ENCODE measurements around the gene ATL3.
"Not testable (repeated sequence)": the region's sequence is repeated elsewhere in the genome, so short reads cannot be mapped to it uniquely, and the experiment has no call there.

The ATL3 gene

DNA sequence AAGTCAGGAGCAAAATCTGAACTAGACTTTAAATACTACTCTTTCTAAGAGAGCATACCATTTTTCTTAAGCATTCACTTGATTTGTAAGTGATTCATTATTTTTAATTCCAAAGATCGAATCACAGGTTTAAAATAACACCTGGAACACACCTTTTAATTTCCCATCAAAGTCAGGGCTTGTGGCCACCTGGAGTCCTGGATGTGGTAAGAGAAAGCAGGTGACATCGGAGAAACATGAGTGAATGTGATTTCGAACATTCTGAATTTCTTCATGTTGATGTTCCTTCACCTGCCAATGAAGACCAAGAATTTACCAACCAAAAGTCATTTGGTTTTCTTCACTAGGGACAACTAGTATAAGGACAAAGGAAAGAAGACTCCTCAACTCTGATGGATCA lies 28.0 kb downstream of the ATL3 start:
- H3K4me1 ChIP-seq: no peaks in the 10 kb centered on the region
- TF ChIP-seq Cebpa-rat (IDR thresholded peaks at IDR 0.05): no peak
- H4K20me1 ChIP-seq: peaks cover 0 to 20% (median 5%) of the 10 kb centered on the region in 11 experiments; a peak in 6 of 22 replicates
- H3K9me3 ChIP-seq (replicated peaks in 1 of 11): no peaks in the 10 kb centered on the region
- no peaks in the 10 kb centered on the region for H3K27me3 ChIP-seq
- no peak overlapping the region for H3K4me2 ChIP-seq
- H3K4me3 ChIP-seq: no peak overlapping the region
- no peak overlapping the region for H3K27ac ChIP-seq
- H3K9ac ChIP-seq: no peak overlapping the region
- H3K36me3 ChIP-seq: peaks cover 90 to 100% (median 93%) of the 10 kb centered on the region in 11 experiments

GRCh38 chr11:63641727-63642126 lies 29.4 kb downstream of the ATL3 start:
- H3K4me1 ChIP-seq: no peaks in the 10 kb centered on the region
- no peak overlapping the region for H3K4me3 ChIP-seq
- H3K9ac ChIP-seq: no peak overlapping the region
- H3K27me3 ChIP-seq: no peaks in the 10 kb centered on the region
- H4K20me1 ChIP-seq: peaks cover 0 to 28% (median 7%) of the 10 kb centered on the region in 11 experiments; a peak in 5 of 22 replicates
- peaks cover 82 to 100% (median 91%) of the 10 kb centered on the region in 11 experiments for H3K36me3 ChIP-seq
- no peak for TF ChIP-seq Cebpa-rat (IDR thresholded peaks at IDR 0.05)
- no peak overlapping the region for H3K4me2 ChIP-seq
- H3K27ac ChIP-seq: no peak overlapping the region
- H3K9me3 ChIP-seq (replicated peaks in 1 of 11): no peaks in the 10 kb centered on the region

GRCh38 chr11:63639199-63639832 lies 31.9 kb downstream of the ATL3 start:
- peaks cover 81 to 100% (median 90%) of the 10 kb centered on the region in 11 experiments for H3K36me3 ChIP-seq
- no peaks in the 10 kb centered on the region for H3K9me3 ChIP-seq (replicated peaks in 1 of 11)
- H4K20me1 ChIP-seq: peaks cover 0 to 42% (median 6%) of the 10 kb centered on the region in 11 experiments; a peak in 8 of 22 replicates
- no peak for TF ChIP-seq Cebpa-rat (IDR thresholded peaks at IDR 0.05)
- H3K9ac ChIP-seq: no peak overlapping the region
- H3K4me1 ChIP-seq: peaks cover 0 to 6% (median 0%) of the 10 kb centered on the region in 10 experiments; a peak in 3 of 20 replicates
- no peak overlapping the region for H3K27ac ChIP-seq
- H3K4me3 ChIP-seq: no peak overlapping the region
- H3K27me3 ChIP-seq: no peaks in the 10 kb centered on the region
- no peak overlapping the region for H3K4me2 ChIP-seq

DNA sequence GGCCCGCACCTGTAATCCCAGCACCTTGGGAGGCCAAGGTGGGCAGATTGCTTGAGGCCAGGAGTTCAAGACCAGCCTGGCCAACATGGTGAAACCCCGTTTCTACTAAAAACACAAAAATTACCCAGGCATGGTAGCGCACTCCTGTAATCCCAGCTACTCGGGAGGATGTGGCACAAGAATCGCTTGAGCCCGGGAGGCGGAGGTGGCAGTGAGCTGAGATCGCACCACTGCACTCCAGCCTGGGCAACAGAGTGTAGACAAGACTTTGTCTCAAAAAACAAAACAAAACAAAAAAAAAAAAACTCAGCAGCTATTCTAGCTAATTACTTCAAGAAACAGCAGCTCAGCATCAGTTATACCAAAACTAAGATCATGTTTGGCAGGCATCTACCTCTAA lies 32.7 kb downstream of the ATL3 start:
- not testable (repeated sequence) for H3K4me3 ChIP-seq; H3K4me2 ChIP-seq; H3K27ac ChIP-seq; H3K9me3 ChIP-seq (replicated peaks in 1 of 11); H3K27me3 ChIP-seq; H3K9ac ChIP-seq
- H3K4me1 ChIP-seq: peaks cover 0 to 13% (median 2%) of the 10 kb centered on the region in 10 experiments; a peak in 11 of 20 replicates
- peaks cover 0 to 42% (median 7%) of the 10 kb centered on the region in 11 experiments; a peak in 8 of 22 replicates for H4K20me1 ChIP-seq
- H3K36me3 ChIP-seq: peaks cover 78 to 100% (median 89%) of the 10 kb centered on the region in 11 experiments

DNA sequence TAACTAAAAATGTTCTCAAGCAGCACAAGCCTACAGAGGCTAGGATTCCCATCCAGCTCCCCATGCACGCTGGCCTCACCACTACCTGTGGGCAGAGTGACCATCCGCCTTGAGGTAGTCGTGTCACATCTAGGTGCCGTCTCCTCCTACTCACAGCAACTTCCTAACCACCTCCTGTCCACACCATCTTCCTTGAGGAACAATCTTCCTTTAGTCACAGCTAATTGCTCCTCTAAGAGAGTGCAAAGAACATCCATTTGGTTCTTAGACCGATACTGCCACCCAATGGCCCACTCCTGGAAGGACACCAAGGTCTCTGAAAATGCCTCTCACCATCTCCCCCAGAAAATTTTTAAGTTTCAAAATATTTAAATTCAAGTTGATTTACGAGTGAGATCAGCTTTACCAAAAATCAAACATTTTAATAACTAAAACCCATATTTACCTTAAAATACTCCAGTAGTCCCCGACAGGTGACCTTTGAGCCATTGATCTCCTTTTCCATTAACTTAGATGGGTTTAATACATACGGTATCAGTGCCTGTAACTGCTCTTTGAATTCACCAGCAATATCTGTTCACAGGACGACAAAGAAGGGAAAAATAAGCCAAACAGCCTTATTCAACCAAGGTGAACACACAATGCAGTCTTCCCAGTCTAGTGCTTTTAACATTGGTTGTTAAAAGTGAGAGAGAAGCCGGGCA lies 35.3 kb downstream of the ATL3 start:
- peaks cover 0 to 38% (median 12%) of the 10 kb centered on the region in 10 experiments; a peak in 11 of 20 replicates for H3K4me1 ChIP-seq
- H4K20me1 ChIP-seq: peaks cover 0 to 61% (median 7%) of the 10 kb centered on the region in 11 experiments; a peak in 10 of 22 replicates
- no peak overlapping the region for H3K27ac ChIP-seq
- H3K4me3 ChIP-seq: no peak overlapping the region
- no peaks in the 10 kb centered on the region for H3K9me3 ChIP-seq (replicated peaks in 1 of 11)
- H3K4me2 ChIP-seq: no peak overlapping the region
- peaks cover 75 to 100% (median 88%) of the 10 kb centered on the region in 11 experiments for H3K36me3 ChIP-seq
- TF ChIP-seq Cebpa-rat (IDR thresholded peaks at IDR 0.05): no peak
- no peak overlapping the region for H3K9ac ChIP-seq
- no peaks in the 10 kb centered on the region for H3K27me3 ChIP-seq

DNA sequence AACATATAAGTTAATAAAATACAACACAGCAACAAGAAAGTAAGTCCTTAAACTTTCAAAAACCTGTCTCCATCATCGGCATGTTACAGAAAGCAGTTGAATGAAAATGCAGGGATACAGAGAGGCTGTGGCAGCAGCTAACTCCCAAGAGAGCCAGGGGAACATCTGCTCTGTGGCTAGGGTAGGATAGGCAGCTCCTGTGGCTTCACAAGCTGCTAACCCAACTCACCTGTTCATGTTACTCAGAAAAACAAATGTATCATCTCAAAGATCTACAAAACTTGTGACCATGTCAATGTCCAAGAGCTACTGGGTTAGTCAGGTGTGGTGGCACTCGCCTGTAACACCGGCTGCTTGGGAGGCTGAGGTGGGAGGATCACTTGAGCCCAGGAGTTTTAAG lies 41.8 kb downstream of the ATL3 start:
- H3K27ac ChIP-seq: no peak overlapping the region
- H3K4me3 ChIP-seq: no peak overlapping the region
- no peaks in the 10 kb centered on the region for H3K27me3 ChIP-seq
- peaks cover 0 to 30% (median 0%) of the 10 kb centered on the region in 11 experiments; a peak in 7 of 22 replicates for H4K20me1 ChIP-seq
- H3K9me3 ChIP-seq (replicated peaks in 1 of 11): no peaks in the 10 kb centered on the region
- no peak overlapping the region; a peak in 1 of 22 replicates for H3K9ac ChIP-seq
- peaks cover 0 to 53% (median 18%) of the 10 kb centered on the region in 10 experiments; a peak in 14 of 20 replicates for H3K4me1 ChIP-seq
- no peak overlapping the region; a peak in 1 of 22 replicates for H3K4me2 ChIP-seq
- H3K36me3 ChIP-seq: peaks cover 59 to 78% (median 75%) of the 10 kb centered on the region in 11 experiments
- no peak for TF ChIP-seq Cebpa-rat (IDR thresholded peaks at IDR 0.05)

DNA sequence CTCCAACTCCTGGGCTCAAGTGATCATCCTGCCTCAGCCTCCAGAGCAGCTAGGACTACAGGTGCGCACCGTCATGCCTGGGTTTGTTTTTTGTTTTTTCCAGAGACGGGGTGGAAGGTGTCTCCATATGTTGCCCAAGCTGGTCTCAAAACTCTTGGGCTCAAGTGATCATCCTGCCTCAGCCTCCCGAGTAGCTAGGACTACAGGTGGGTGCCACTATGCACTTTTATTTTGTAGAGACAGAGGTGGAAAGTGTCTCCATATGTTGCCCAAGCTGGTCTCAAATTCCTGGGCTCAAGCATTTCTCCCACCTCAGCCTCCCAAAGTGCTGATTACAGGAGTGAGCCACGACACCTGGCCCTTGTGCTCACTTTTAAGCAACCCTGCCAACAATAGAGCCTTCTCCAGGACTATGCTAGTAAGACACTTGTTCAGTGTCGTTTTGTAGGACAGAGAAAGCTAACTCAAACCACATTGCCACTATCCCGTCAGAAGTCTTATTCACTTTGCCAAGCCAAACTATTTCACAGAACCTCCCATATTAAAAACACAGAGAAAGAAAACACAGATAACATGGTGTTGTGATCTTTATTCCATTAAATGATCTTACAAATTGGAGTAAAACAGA lies 47.5 kb downstream of the ATL3 start:
- H3K36me3 ChIP-seq: peaks cover 8 to 22% (median 19%) of the 10 kb centered on the region in 11 experiments
- H3K27me3 ChIP-seq: no peaks in the 10 kb centered on the region
- H3K4me1 ChIP-seq: peaks cover 25 to 70% (median 48%) of the 10 kb centered on the region in 10 experiments; a peak in 19 of 20 replicates
- H3K27ac ChIP-seq: no peak overlapping the region; a peak in 1 of 22 replicates
- TF ChIP-seq Cebpa-rat (IDR thresholded peaks at IDR 0.05): no peak
- H4K20me1 ChIP-seq: no peaks in the 10 kb centered on the region
- no peaks in the 10 kb centered on the region for H3K9me3 ChIP-seq (replicated peaks in 1 of 11)
- no peak overlapping the region for H3K4me3 ChIP-seq
- H3K4me2 ChIP-seq: peak overlapping the region in 5 of 11 experiments; percentile 68 to 86 (median 76); a peak in 9 of 22 replicates
- no peak overlapping the region for H3K9ac ChIP-seq

GRCh38 chr11:63622323-63622722 lies 48.9 kb downstream of the ATL3 start:
- no peak for TF ChIP-seq Cebpa-rat (IDR thresholded peaks at IDR 0.05)
- Histone ChIP-seq H3K4me1 (peaks cover 25 to 83% (median 60%) of the 10 kb centered on the region in 10 experiments; a peak in 19 of 20 replicates), H4K20me1 (no peaks in the 10 kb centered on the region)

More at GRCh38 chr11:63622323-63622722, 48.9 kb downstream of the ATL3 start:
- H3K9ac ChIP-seq: no peak overlapping the region
- H3K27me3 ChIP-seq: no peaks in the 10 kb centered on the region
- no peaks in the 10 kb centered on the region for H3K9me3 ChIP-seq (replicated peaks in 1 of 11)
- H3K27ac ChIP-seq: peak overlapping the region in 7 of 11 experiments; percentile 64 to 80 (median 77); a peak in 13 of 22 replicates
- H3K36me3 ChIP-seq: peaks cover 0 to 9% (median 7%) of the 10 kb centered on the region in 11 experiments; a peak in 7 of 22 replicates
- no peak overlapping the region for H3K4me3 ChIP-seq
- H3K4me2 ChIP-seq: peak overlapping the region; percentile 19 to 86 (median 73); a peak in 20 of 22 replicates
